Common myeloid progenitor, CD34-positive (primary cell): ENCODE measurements around the gene C17orf100. TPM values are rescaled to one million over a fixed set of nuclear protein-coding genes. Genes with fewer than 3 reads are reported as not detected.
A peak's percentile ranks its signal among the peaks of the same experiment; 100 is the strongest.

Experiments used
- CTCF ChIA-PET: fragments of 350-600 bp; sonication (Branson Sonifier 250); formaldehyde crosslinking; loops from one replicate; lab custom pipeline; 2021; ENCODE audit warnings: antibody characterized with exemption; lab: Charles Lee
- POLR2A ChIA-PET: fragments of 350-600 bp; sonication (Branson Sonifier 250); formaldehyde crosslinking; loops from one replicate; lab custom pipeline; 2021; ENCODE audit warnings: antibody characterized with exemption; lab: Charles Lee
- DNase-seq, 3 donors: peaks; one replicate each; pipeline versions ENCODE4 v3.0.0 to v3.0.0-alpha.2; 2013
- H3K27ac ChIP-seq, 2 experiments: 1 replicate in 1 of 2; 2 replicates in 1 of 2; pipeline ENCODE4 v1.7.0; 2013; ENCODE audit warnings: inconsistent platforms in 2 of 2, low read length in 2 of 2, mild to moderate bottlenecking in 2 of 2, low read depth in 1 of 2, moderate library complexity in 1 of 2; ENCODE audit not compliant: severe bottlenecking in 2 of 2, insufficient read depth in 1 of 2, poor library complexity in 1 of 2
- H3K27me3 ChIP-seq, 5 experiments: replicated peaks in 2 of 5; 1 replicate in 3 of 5; 2 replicates in 2 of 5; pipeline versions ENCODE4 v1.6.1 to v1.7.0; 2013; ENCODE audit warnings: low read length in 4 of 5, mild to moderate bottlenecking in 2 of 5, moderate library complexity in 2 of 5, inconsistent platforms in 1 of 5; ENCODE audit not compliant: insufficient read depth in 5 of 5, control insufficient read depth in 4 of 5
- H3K36me3 ChIP-seq, 4 experiments: 1 replicate in 2 of 4; 2 replicates in 2 of 4; pipeline versions ENCODE4 v1.6.1 to v1.7.0; 2013; ENCODE audit warnings: low read length in 3 of 4, control low read depth in 1 of 4, mild to moderate bottlenecking in 1 of 4; ENCODE audit not compliant: control insufficient read depth in 4 of 4, insufficient read depth in 4 of 4
- H3K4me1 ChIP-seq, 4 experiments: 1 replicate in 3 of 4; 2 replicates in 1 of 4; pipeline versions ENCODE4 v1.6.1 to v1.7.1; 2013; ENCODE audit warnings: low read length in 3 of 4, mild to moderate bottlenecking in 3 of 4, control low read depth in 1 of 4, inconsistent platforms in 1 of 4, moderate library complexity in 1 of 4; ENCODE audit not compliant: control insufficient read depth in 4 of 4, insufficient read depth in 4 of 4; ENCODE audit errors: control extremely low read depth in 1 of 4
- H3K4me3 ChIP-seq, 7 experiments: 1 replicate in 4 of 7; 2 replicates in 3 of 7; pipeline versions ENCODE4 v1.5.1 to v1.7.0; 2013; ENCODE audit warnings: mild to moderate bottlenecking in 7 of 7, low read length in 6 of 7, moderate library complexity in 6 of 7, inconsistent platforms in 2 of 7, low read depth in 2 of 7, control low read depth in 1 of 7; ENCODE audit not compliant: insufficient read depth in 4 of 7, control insufficient read depth in 1 of 7; ENCODE audit errors: extremely low read depth in 1 of 7
- H3K9me3 ChIP-seq, 5 experiments: 1 replicate in 4 of 5; 2 replicates in 1 of 5; pipeline versions ENCODE4 v1.6.1 to v1.7.1; 2013; ENCODE audit warnings: low read length in 4 of 5, mild to moderate bottlenecking in 2 of 5, inconsistent platforms in 1 of 5, low read depth in 1 of 5, moderate library complexity in 1 of 5; ENCODE audit not compliant: control insufficient read depth in 4 of 5, insufficient read depth in 2 of 5; ENCODE audit errors: control extremely low read depth in 1 of 5
- WGBS: methylation state at CpG from one replicate; pipeline ENCODE4 v1.1.5; 2013; ENCODE audit not compliant: insufficient coverage; 5-methylcytosine and 5-hydroxymethylcytosine counted together
- polyA plus RNA-seq: library from polyadenylated mRNA; unstranded; fragments of 120-200 nt; gene quantifications from one replicate; pipeline ENCODE4 v1.2.1, GENCODE V29; 2013

C17orf100 gene
- 4.8 TPM for polyA plus RNA-seq

DNA sequence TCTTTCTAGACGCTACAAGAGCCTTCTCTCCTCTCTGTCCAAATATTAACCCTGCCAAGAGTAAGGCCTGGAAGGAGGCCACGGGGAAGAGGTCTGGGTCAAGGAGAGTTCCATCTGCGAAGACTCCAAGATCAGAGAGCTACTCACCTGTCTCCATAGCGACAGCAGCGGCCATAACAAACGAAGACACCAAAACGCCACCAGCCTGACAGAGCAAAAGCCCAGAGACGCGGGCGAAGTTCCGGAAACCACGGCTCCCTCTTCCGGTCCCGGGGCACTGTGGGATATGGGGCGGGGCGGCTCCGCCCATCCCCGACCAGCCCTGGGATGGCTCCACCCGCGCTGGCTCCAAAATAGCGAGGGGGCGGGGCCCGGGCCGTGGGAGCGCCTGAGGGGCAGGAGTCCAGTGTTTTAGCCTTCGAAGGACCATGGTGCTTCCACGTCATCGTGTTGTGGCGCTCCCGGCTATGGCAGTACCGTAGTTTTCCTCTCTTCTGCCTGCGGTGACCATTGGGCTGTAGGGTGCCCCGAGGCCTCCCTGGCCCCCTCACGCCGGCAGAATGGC is at the start of gene C17orf100, which contains the start of gene MED31:
TSS of gene C17orf100 (plus strand) at position 409 of the 565 bp plus-strand sequence. CDS start at position 561, 152 bp downstream.
TSS of gene MED31 (minus strand) at position 252 of the 565 bp plus-strand sequence. CDS start at position 175, 77 bp downstream.
- peak within 1 kb of the TSS; percentile 45 to 98 (median 90) for H3K4me3 ChIP-seq
- DNase-seq = peak; percentile 91 to 95 (median 92)
- H3K9me3 ChIP-seq = no peaks in the 10 kb centered on the region
- H3K36me3 ChIP-seq = peaks cover 3 to 10% (median 6%) of the 10 kb centered on the region in 4 experiments
- POLR2A ChIA-PET = interaction anchor here (0.8 kb wide), 1 partner anchor 12 kb away, joined by 3 read pairs; no protein-coding TSS in a partner anchor
- under 1% methylated on average over 34 of the region's 35 CpGs for WGBS
- H3K27me3 ChIP-seq = peaks cover 0 to 22% (median 14%) of the 10 kb centered on the region in 5 experiments
- CTCF ChIA-PET = interaction anchor here (0.8 to 2.1 kb wide), 3 partner anchors 9 to 179 kb away, joined by 3 to 7 read pairs (median 4); no protein-coding TSS in a partner anchor
- H3K27ac ChIP-seq = peak within 1 kb of the TSS; percentile 99 to 100
- peaks cover 13 to 37% (median 35%) of the 10 kb centered on the region in 4 experiments for H3K4me1 ChIP-seq

DNA sequence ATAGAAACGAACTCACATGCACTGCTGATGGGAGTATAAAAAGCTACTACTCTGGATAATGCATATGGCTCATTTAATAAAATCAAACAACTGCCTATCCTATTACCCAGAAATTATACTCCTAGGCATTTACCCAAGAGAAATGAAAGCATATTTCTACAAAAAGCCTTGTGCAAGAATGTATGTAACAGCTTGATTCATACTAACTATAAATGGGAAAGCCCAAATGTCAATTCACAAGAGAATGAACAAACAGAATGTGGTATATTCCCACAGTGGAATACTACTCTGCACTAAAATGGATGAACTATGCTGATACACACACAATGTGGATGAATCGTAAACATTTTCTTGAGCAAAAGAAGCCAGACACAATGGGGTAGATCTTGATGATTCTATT is 49.4 kb upstream of the C17orf100 start:
- Histone ChIP-seq H3K27ac (no peak overlapping the region), H3K9me3 (no peaks in the 10 kb centered on the region), H3K36me3 (peaks cover 6 to 64% (median 38%) of the 10 kb centered on the region in 4 experiments), H3K27me3 (no peaks in the 10 kb centered on the region), H3K4me1 (peaks cover 15 to 30% (median 24%) of the 10 kb centered on the region in 4 experiments), H3K4me3 (no peak overlapping the region)
- DNase-seq = no peak
- WGBS = no CpG with 5 or more reads among the region's 2 CpGs
- ChIA-PET CTCF (interaction anchor here (1.5 kb wide), 1 partner anchor 129 kb away, joined by 3 read pairs; no protein-coding TSS in a partner anchor), POLR2A (no interaction called here)

DNA sequence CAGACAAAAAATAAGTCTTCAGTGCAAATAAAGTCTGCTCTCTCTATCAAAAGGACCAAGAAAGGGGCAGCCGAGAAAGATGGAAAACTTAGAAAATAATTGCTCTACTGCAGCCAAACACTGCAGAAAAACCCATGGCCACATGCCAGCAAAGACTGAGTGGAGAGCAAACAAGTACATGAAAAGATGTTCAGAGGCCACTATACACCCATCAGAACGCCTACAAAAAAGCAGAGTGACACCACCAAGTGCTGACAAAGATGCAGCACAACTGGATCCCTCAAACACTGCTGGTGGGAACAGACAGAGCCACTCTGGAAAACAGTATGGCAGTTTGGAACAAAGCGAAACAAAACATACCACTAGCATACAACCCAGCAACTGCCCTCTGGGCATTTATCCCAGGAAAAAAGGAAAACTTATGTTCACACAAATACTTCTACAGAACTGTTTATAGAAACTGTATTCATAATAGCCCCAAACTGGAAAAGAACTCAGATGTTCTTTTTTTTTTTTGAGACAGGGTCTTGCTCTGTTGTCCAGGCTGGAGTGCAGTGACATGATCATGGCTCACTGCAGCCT is 47.7 kb upstream of the C17orf100 start:
- ChIA-PET POLR2A (no interaction called here), CTCF (no interaction called here)
- Histone ChIP-seq H3K9me3 (no peaks in the 10 kb centered on the region), H3K4me3 (no peak overlapping the region), H3K36me3 (peaks cover 11 to 67% (median 46%) of the 10 kb centered on the region in 4 experiments), H3K27me3 (no peaks in the 10 kb centered on the region), H3K4me1 (peaks cover 12 to 18% (median 15%) of the 10 kb centered on the region in 4 experiments), H3K27ac (no peak overlapping the region)
- WGBS = 100% methylated on average over 3 of the region's 3 CpGs
- DNase-seq = no peak

DNA sequence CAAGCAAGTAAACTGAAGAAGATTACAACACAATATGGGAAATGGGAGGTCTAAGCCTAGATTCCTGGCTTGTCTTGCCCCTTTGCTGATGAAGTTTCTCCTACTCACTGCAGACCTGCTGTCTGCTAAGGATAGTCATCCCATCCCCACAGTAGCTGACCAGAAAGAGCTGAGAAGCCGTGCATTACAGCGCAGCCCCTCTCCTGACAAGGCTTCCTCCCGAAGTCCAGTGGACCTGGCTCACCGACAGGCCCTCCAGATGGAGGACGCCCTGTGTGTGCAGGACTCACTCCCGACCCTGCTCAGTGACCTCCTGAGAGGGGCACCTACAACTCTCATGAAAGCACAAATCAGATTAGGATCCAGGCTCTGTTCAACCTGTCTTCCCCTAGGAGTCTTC is 46.4 kb upstream of the C17orf100 start:
- Histone ChIP-seq H3K36me3 (peaks cover 15 to 75% (median 56%) of the 10 kb centered on the region in 4 experiments), H3K9me3 (no peaks in the 10 kb centered on the region), H3K27me3 (no peaks in the 10 kb centered on the region), H3K4me3 (no peak overlapping the region), H3K27ac (no peak overlapping the region), H3K4me1 (peaks cover 1 to 6% (median 2%) of the 10 kb centered on the region in 4 experiments)
- no peak for DNase-seq
- ChIA-PET CTCF (no interaction called here), POLR2A (interaction anchor here (0.7 kb wide), 1 partner anchor 59 kb away, joined by 3 read pairs; no protein-coding TSS in a partner anchor)
- 97% methylated on average over 6 of the region's 6 CpGs for WGBS

DNA sequence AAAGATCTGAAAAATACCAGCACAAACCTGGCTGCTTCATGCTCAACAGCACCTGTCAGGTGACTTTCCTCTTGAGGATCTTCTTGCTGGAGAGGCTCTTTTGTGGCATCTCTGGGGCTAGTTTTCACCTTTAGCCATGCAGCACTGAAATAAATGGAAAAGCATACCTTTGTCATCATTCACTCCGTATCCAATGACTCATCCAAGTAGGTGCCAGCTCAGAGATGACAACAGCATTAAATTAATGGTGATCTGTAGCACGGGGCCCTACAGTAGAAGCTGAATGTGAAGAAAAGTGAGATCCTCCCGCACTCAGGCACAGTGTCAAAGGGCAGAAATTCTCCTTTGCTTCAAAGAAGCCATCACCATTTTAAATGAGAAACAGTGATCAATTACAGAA is 43.2 kb upstream of the C17orf100 start:
- WGBS = 97% methylated on average over 3 of the region's 3 CpGs
- H3K36me3 ChIP-seq = peaks cover 21 to 73% (median 52%) of the 10 kb centered on the region in 4 experiments
- no peaks in the 10 kb centered on the region for H3K4me1 ChIP-seq
- H3K27ac ChIP-seq = no peak overlapping the region
- ChIA-PET POLR2A (no interaction called here), CTCF (interaction anchor here (2.2 kb wide), 1 partner anchor 136 kb away, joined by 8 read pairs; no protein-coding TSS in a partner anchor)
- DNase-seq = no peak
- no peaks in the 10 kb centered on the region for H3K9me3 ChIP-seq
- H3K27me3 ChIP-seq = no peaks in the 10 kb centered on the region
- no peak overlapping the region for H3K4me3 ChIP-seq

DNA sequence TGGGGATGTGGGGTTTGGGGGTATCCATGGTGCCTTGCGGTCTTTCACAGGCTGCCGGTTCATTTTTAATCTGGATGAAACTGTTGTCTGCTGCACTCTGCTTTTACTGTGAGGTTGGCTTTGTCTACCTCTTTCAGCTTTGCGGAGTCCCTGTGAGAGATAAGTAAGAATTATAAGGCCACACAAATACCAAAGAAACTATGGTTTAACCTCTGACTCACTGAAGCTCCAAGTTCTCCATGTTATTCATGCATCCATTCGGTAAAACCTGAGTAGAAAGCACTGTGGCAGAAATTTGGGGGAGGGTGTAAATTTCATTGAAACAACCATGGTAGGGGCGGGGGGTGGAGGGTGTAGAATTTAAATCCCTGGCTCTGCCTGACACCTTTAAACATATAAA is 41.6 kb upstream of the C17orf100 start:
- H3K36me3 ChIP-seq = peaks cover 20 to 69% (median 44%) of the 10 kb centered on the region in 4 experiments
- H3K4me3 ChIP-seq = no peak overlapping the region
- no peaks in the 10 kb centered on the region for H3K4me1 ChIP-seq
- H3K9me3 ChIP-seq = no peaks in the 10 kb centered on the region
- no peak for DNase-seq
- WGBS = no CpG with 5 or more reads among the region's 5 CpGs
- no peaks in the 10 kb centered on the region for H3K27me3 ChIP-seq
- CTCF ChIA-PET = interaction anchor here (2.2 kb wide), 1 partner anchor 138 kb away, joined by 8 read pairs; no protein-coding TSS in a partner anchor
- no peak overlapping the region for H3K27ac ChIP-seq
- POLR2A ChIA-PET = no interaction called here
